Bronchial epithelial cell (primary cell): ENCODE results near the gene ARID2. TPM values are rescaled to one million over a fixed set of nuclear protein-coding genes. Genes with fewer than 3 reads are reported as not detected.

Experiments used
- DNase-seq: peaks from one replicate; pipeline ENCODE4 v3.0.0-alpha.2; 2010; ENCODE audit warnings: low read depth
- FAIRE-seq: peaks from 2 replicates; lab custom pipeline; 2011; peaks lifted over from hg19 to GRCh38; lab: Jason Lieb, UNC
- H3K27me3 ChIP-seq: 2 replicates; pipeline ENCODE4 v1.5.1; 2011; ENCODE audit warnings: low read length; ENCODE audit not compliant: control insufficient read depth, insufficient read depth
- H3K36me3 ChIP-seq: 2 replicates; pipeline ENCODE4 v1.5.1; 2011; ENCODE audit warnings: low read length; ENCODE audit not compliant: control insufficient read depth, insufficient read depth
- H3K4me3 ChIP-seq: 2 replicates; pipeline ENCODE4 v1.5.1; 2011; ENCODE audit warnings: mild to moderate bottlenecking, low read depth, low read length, control low read depth
- total RNA-seq: library from RNA; depleted of rRNA; stranded (reverse); fragments of >200 nt; gene quantifications from 2 replicates; pipeline ENCODE4 v1.2.1, GENCODE V29; 2014
- TF ChIP-seq, protein P1 (sequence below): IDR thresholded peaks from 2 replicates; pipeline ENCODE4 v1.5.1; 2011; ENCODE audit warnings: mild to moderate bottlenecking, moderate library complexity, low read length, control low read depth, inconsistent platforms; ENCODE audit not compliant: insufficient read depth, severe bottlenecking

ARID2 gene, protein sequence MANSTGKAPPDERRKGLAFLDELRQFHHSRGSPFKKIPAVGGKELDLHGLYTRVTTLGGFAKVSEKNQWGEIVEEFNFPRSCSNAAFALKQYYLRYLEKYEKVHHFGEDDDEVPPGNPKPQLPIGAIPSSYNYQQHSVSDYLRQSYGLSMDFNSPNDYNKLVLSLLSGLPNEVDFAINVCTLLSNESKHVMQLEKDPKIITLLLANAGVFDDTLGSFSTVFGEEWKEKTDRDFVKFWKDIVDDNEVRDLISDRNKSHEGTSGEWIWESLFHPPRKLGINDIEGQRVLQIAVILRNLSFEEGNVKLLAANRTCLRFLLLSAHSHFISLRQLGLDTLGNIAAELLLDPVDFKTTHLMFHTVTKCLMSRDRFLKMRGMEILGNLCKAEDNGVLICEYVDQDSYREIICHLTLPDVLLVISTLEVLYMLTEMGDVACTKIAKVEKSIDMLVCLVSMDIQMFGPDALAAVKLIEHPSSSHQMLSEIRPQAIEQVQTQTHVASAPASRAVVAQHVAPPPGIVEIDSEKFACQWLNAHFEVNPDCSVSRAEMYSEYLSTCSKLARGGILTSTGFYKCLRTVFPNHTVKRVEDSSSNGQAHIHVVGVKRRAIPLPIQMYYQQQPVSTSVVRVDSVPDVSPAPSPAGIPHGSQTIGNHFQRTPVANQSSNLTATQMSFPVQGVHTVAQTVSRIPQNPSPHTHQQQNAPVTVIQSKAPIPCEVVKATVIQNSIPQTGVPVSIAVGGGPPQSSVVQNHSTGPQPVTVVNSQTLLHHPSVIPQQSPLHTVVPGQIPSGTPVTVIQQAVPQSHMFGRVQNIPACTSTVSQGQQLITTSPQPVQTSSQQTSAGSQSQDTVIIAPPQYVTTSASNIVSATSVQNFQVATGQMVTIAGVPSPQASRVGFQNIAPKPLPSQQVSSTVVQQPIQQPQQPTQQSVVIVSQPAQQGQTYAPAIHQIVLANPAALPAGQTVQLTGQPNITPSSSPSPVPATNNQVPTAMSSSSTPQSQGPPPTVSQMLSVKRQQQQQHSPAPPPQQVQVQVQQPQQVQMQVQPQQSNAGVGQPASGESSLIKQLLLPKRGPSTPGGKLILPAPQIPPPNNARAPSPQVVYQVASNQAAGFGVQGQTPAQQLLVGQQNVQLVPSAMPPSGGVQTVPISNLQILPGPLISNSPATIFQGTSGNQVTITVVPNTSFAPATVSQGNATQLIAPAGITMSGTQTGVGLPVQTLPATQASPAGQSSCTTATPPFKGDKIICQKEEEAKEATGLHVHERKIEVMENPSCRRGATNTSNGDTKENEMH (N-terminal part only)
- total RNA-seq: 14.2 TPM in 2 replicates

DNA sequence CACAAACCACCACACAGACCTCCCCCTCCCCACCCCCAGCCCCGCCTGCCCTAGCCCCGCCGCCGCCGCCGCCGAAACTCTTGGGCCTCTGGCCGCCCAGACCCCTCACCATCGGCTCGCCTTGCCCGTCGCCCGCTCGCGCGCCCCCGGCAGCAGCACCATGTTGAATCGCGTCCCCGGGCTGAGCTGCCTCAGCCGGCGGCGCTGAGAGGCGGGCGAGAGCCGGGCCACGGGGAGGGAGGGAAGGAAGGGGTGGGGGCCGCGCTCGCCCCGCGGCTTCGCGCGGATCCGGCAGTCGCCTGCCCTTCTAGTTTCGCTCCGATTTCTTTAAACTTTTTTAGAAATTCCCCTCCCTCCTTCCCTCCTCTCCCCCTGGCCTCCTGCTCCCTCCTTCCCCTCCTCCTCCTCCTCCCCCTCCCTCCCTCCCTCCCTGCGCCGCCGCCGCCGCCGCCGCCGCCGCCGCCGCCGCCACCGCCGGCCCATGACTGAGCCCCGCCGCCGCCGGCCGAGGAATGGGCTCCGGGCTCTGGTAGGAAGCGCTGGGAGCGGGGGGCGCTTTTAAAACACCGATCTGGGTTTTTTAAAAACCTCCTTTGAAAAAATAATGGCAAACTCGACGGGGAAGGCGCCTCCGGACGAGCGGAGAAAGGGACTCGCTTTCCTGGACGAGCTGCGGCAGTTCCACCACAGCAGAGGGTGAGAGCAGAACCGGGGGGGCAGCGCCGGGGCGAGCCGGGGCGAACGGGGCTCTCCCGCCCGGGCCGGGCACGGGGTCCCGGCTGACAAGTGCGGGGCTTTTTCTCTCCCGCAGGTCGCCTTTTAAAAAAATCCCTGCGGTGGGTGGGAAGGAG lies at the start of gene ARID2:
Gene ARID2, plus strand, starts transcription at position 474 of the 851 bp plus-strand sequence. Its CDS starts 131 bp downstream, at position 605.
- H3K4me3 ChIP-seq: peak within 1 kb of the TSS; percentile 92

DNA sequence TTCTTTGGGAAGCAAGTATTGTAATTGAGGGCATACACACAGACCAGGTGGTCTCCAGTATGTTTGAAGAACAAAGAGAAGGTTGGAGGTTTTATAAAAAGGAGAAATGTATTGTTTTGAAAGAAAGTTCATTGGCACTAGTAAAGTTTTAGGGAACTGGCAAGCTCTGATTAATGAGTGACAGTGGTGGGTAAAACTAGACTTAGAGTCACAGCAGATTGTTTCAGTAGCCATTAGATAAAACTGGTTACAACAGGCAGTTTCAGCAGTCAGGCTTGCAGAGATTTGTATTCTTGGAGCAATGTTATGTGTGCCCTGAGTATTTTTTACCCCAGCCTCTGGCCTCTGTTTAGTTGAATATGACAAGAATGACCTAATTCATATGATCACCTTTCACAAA lies 49.1 kb upstream of the ARID2 start:
- H3K27me3 ChIP-seq: no peaks in the 10 kb centered on the region
- no peak overlapping the region for H3K4me3 ChIP-seq
- FAIRE-seq: no peak
- TF ChIP-seq, protein P1, sequence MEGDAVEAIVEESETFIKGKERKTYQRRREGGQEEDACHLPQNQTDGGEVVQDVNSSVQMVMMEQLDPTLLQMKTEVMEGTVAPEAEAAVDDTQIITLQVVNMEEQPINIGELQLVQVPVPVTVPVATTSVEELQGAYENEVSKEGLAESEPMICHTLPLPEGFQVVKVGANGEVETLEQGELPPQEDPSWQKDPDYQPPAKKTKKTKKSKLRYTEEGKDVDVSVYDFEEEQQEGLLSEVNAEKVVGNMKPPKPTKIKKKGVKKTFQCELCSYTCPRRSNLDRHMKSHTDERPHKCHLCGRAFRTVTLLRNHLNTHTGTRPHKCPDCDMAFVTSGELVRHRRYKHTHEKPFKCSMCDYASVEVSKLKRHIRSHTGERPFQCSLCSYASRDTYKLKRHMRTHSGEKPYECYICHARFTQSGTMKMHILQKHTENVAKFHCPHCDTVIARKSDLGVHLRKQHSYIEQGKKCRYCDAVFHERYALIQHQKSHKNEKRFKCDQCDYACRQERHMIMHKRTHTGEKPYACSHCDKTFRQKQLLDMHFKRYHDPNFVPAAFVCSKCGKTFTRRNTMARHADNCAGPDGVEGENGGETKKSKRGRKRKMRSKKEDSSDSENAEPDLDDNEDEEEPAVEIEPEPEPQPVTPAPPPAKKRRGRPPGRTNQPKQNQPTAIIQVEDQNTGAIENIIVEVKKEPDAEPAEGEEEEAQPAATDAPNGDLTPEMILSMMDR: no peak
- no peak for DNase-seq
- H3K36me3 ChIP-seq: no peaks in the 10 kb centered on the region

More for the DNA sequence above, at the start of gene ARID2:
- no peaks in the 10 kb centered on the region for H3K36me3 ChIP-seq
- FAIRE-seq: no peak
- TF ChIP-seq, protein P1: no peak
- no peaks in the 10 kb centered on the region for H3K27me3 ChIP-seq
- DNase-seq: peak; percentile 28

DNA sequence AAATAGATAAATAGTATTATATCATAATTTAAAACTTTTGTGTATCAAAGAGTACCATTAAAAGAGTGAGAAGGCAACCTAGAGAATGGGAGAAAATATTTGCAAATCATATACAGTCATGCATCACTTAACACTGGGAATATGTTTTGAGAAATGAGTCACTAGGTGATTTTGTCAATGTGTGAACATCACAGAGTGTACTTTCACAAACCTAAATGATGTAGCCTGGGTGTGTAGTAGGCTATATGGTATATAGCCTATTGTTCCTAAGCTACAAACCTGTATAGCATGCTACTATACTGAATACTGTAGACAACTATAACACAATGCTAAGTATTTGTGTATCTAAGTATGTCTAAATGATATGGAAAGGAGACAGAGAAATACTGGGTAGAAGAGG lies 48.0 kb upstream of the ARID2 start:
- Histone ChIP-seq H3K27me3 (no peaks in the 10 kb centered on the region), H3K4me3 (no peak overlapping the region), H3K36me3 (no peaks in the 10 kb centered on the region)
- FAIRE-seq: no peak
- DNase-seq: peak; percentile 67
- TF ChIP-seq, protein P1: no peak

DNA sequence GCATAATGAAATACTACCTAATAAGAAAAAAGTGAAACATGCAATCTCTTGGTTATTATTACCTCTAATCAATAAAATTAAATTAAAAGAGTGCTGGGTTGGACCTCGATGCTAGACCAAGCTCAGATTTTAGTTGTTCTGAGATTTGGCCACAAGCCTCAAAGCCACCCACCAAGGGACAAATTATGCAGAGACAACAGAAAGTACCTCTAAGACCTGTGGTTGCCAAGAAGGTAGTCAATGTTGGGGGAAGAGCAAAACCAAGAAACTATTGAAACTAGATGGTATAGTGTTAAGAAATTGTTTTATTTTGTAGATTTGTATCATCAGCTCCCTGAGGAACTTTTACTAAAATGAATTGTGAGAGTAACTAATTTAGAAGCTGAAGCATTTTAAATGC lies 43.8 kb upstream of the ARID2 start:
- no peaks in the 10 kb centered on the region for H3K27me3 ChIP-seq
- no peak for FAIRE-seq
- no peak for DNase-seq

More for the DNA sequence above, 43.8 kb upstream of the ARID2 start:
- Histone ChIP-seq H3K4me3 (no peak overlapping the region), H3K36me3 (no peaks in the 10 kb centered on the region)
- TF ChIP-seq, protein P1: no peak
